Glomerular endothelial cell (primary cell): ENCODE measurements around the gene SORBS1. TPM values are rescaled to one million over a fixed set of nuclear protein-coding genes. Genes with fewer than 3 reads are reported as not detected.

Source experiments
- total RNA-seq: library from RNA; depleted of rRNA; stranded (reverse); fragments of >200 nt; gene quantifications from 2 replicates; pipeline ENCODE4 v1.2.3, GENCODE V29; 2015

Gene SORBS1
- total RNA-seq, 1 donor from 2014 or later: 4.2 TPM

Other genes starting within 250 kb of the SORBS1 start
- gene ALDH18A1, start 95.3 kb upstream of the SORBS1 start, total RNA-seq: 71.4 and 78.2 TPM in 2 replicates
- gene TCTN3, start 132.6 kb upstream of the SORBS1 start, total RNA-seq: 43.8 and 56.4 TPM in 2 replicates
- gene ENTPD1, start 194.8 kb upstream of the SORBS1 start, total RNA-seq: 12.4 and 30.3 TPM in 2 replicates